ENCODE data around the gene KIAA1958. TPM values are rescaled to one million over a fixed set of nuclear protein-coding genes. Genes with fewer than 3 reads are reported as not detected.

KIAA1958 gene
- polyA plus RNA-seq, 3 donors: 1.9 to 4.2 (median 1.9) TPM

DNA sequence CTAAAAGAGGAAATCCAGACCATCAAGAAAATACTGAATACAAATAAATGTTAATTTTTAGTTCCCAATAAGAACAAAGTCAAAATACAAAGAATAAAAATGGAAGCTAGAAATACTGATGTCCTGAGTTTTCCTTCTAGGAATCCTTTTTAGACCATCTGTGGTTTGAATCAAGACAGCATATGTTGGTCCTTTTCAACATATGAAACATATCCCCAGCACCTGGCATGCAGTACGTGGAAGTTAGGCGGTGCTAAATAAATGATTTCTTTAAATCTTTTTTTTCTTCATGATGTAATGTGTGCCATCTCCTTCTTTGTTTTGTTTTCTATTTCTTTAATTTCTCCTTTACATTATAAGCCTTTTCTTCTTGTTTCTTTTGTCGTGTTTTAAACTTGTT lies 34.0 kb downstream of the KIAA1958 start:
- H4K20me1 ChIP-seq (ENCODE audit: insufficient read depth, low read length): no peaks in the 10 kb centered on the region
- peaks cover 2 to 6% of the 10 kb centered on the region in 2 donors for H3K4me1 ChIP-seq (ENCODE audit: control insufficient read depth in 1 of 2, insufficient read depth in 2 of 2, low read length in 2 of 2)
- no peak overlapping the region for H3K27ac ChIP-seq (ENCODE audit: low read depth in 1 of 2, low read length in 2 of 2)
- no peak overlapping the region for H3K4me2 ChIP-seq (replicated peaks; ENCODE audit: extremely low read depth, low read length, poor library complexity, severe bottlenecking)
- Mint-ChIP-seq H3K4me3 (no peak overlapping the region), H3K9me3 (peaks cover 0 to 2% (median 0%) of the 10 kb centered on the region in 7 donors), H3K27ac (peak overlapping the region in 1 of 7 donors; percentile 43), H3K27me3 (ENCODE audit: low read depth in 3 of 3) (no peaks in the 10 kb centered on the region), H3K36me3 (no peaks in the 10 kb centered on the region), H3K4me1 (peaks cover 14% of the 10 kb centered on the region)
- H3K4me3 ChIP-seq (replicated peaks in 1 of 3; ENCODE audit: low read depth in 2 of 3, low read length in 3 of 3): no peak overlapping the region
- H3K36me3 ChIP-seq (replicated peaks in 1 of 2; ENCODE audit: control insufficient read depth in 1 of 2, insufficient read depth in 2 of 2, low read length in 2 of 2): no peaks in the 10 kb centered on the region
- DNase-seq: no peak
- H3K79me2 ChIP-seq (ENCODE audit: insufficient read depth, low read length): no peaks in the 10 kb centered on the region
- H3K9me3 ChIP-seq (replicated peaks in 1 of 2; ENCODE audit: control insufficient read depth in 1 of 2, insufficient read depth in 1 of 2, low read length in 2 of 2): no peaks in the 10 kb centered on the region
- H3K27me3 ChIP-seq (ENCODE audit: control insufficient read depth in 2 of 2, insufficient read depth in 2 of 2, low read length in 2 of 2): no peaks in the 10 kb centered on the region
- TF ChIP-seq, protein P1, sequence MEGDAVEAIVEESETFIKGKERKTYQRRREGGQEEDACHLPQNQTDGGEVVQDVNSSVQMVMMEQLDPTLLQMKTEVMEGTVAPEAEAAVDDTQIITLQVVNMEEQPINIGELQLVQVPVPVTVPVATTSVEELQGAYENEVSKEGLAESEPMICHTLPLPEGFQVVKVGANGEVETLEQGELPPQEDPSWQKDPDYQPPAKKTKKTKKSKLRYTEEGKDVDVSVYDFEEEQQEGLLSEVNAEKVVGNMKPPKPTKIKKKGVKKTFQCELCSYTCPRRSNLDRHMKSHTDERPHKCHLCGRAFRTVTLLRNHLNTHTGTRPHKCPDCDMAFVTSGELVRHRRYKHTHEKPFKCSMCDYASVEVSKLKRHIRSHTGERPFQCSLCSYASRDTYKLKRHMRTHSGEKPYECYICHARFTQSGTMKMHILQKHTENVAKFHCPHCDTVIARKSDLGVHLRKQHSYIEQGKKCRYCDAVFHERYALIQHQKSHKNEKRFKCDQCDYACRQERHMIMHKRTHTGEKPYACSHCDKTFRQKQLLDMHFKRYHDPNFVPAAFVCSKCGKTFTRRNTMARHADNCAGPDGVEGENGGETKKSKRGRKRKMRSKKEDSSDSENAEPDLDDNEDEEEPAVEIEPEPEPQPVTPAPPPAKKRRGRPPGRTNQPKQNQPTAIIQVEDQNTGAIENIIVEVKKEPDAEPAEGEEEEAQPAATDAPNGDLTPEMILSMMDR (IDR thresholded peaks at IDR 0.05): no peak
- no CpG with 5 or more reads among the region's 3 CpGs for WGBS (ENCODE audit: insufficient coverage)
- no peak overlapping the region for H2AFZ ChIP-seq (ENCODE audit: insufficient read depth, low read depth, low read length, poor library complexity, severe bottlenecking)
- H3K9ac ChIP-seq (ENCODE audit: insufficient read depth, low read length, poor library complexity, severe bottlenecking): no peak overlapping the region
- intact Hi-C loops (cut with micrococcal nuclease): no loop called here

DNA sequence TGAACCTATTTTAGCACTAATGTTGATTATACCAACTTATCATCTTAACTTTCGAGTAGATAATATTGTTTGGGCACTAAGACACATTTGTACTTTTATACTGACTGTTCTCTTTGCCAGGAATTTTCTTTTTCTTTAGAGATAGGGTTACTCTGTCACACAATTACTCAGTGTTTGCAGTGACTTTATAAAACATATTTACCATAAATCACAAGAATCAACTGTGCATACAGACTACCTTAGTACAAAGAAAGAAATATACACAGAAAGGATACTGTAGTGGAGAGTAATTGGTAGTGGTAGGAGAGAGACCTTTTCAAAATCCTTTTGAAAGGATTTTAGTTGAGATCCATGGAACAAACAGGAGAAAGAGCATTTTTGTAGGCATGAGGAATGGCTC lies 40.3 kb downstream of the KIAA1958 start:
- H4K20me1 ChIP-seq (ENCODE audit: insufficient read depth, low read length): no peaks in the 10 kb centered on the region
- no peaks in the 10 kb centered on the region for H3K36me3 ChIP-seq (replicated peaks in 1 of 2; ENCODE audit: control insufficient read depth in 1 of 2, insufficient read depth in 2 of 2, low read length in 2 of 2)
- intact Hi-C loops (cut with micrococcal nuclease): no loop called here
- H3K9me3 ChIP-seq (replicated peaks in 1 of 2; ENCODE audit: control insufficient read depth in 1 of 2, insufficient read depth in 1 of 2, low read length in 2 of 2): peaks cover 0 to 3% of the 10 kb centered on the region in 2 donors
- peaks cover 9% of the 10 kb centered on the region for H3K79me2 ChIP-seq (ENCODE audit: insufficient read depth, low read length)
- H3K4me2 ChIP-seq (replicated peaks; ENCODE audit: extremely low read depth, low read length, poor library complexity, severe bottlenecking): no peak overlapping the region
- H3K4me3 ChIP-seq (replicated peaks in 1 of 3; ENCODE audit: low read depth in 2 of 3, low read length in 3 of 3): no peak overlapping the region
- Mint-ChIP-seq H3K27ac (peak overlapping the region in 1 of 7 donors; percentile 22), H3K36me3 (peaks cover 3% of the 10 kb centered on the region in 2 donors), H3K27me3 (ENCODE audit: low read depth in 3 of 3) (no peaks in the 10 kb centered on the region), H3K9me3 (peaks cover 0 to 5% (median 2%) of the 10 kb centered on the region in 7 donors), H3K4me3 (no peak overlapping the region), H3K4me1 (peaks cover 8% of the 10 kb centered on the region)
- DNase-seq: no peak
- no peak overlapping the region for H3K9ac ChIP-seq (ENCODE audit: insufficient read depth, low read length, poor library complexity, severe bottlenecking)
- H3K27ac ChIP-seq (ENCODE audit: low read depth in 1 of 2, low read length in 2 of 2): peak overlapping the region in 1 of 2 donors; percentile 14
- no peaks in the 10 kb centered on the region for H3K4me1 ChIP-seq (ENCODE audit: control insufficient read depth in 1 of 2, insufficient read depth in 2 of 2, low read length in 2 of 2)
- H3K27me3 ChIP-seq (ENCODE audit: control insufficient read depth in 2 of 2, insufficient read depth in 2 of 2, low read length in 2 of 2): no peaks in the 10 kb centered on the region
- H2AFZ ChIP-seq (ENCODE audit: insufficient read depth, low read depth, low read length, poor library complexity, severe bottlenecking): no peak overlapping the region
- TF ChIP-seq, protein P1 (IDR thresholded peaks at IDR 0.05): no peak
- no CpG with 5 or more reads among the region's 1 CpG for WGBS (ENCODE audit: insufficient coverage)

All from CD14-positive monocyte (primary cell).